Colon (tissue), 2 donors: ENCODE results near the gene MGAM2.
A peak's percentile ranks its signal among the peaks of the same experiment; 100 is the strongest.
"Not testable (repeated sequence)": the region's sequence is repeated elsewhere in the genome, so short reads cannot be mapped to it uniquely, and the experiment has no call there.

Experiments
- FAIRE-seq: peaks from 2 replicates; lab custom pipeline; 2012; peaks lifted over from hg19 to GRCh38; lab: Jason Lieb, UNC
- donor health status: control.
- donor health status: control.

The MGAM2 gene

GRCh38 chr7:142111499-142111898 lies at the start of gene MGAM2:
TSS of gene MGAM2 (plus strand) at chr7:142111718. CDS start at chr7:142116874, 5,156 bp downstream.
- no peak for FAIRE-seq

GRCh38 chr7:142063551-142064442 lies 47.7 kb upstream of the MGAM2 start:
- FAIRE-seq: no peak

GRCh38 chr7:142066536-142066935 lies 45.0 kb upstream of the MGAM2 start:
- FAIRE-seq: no peak

DNA sequence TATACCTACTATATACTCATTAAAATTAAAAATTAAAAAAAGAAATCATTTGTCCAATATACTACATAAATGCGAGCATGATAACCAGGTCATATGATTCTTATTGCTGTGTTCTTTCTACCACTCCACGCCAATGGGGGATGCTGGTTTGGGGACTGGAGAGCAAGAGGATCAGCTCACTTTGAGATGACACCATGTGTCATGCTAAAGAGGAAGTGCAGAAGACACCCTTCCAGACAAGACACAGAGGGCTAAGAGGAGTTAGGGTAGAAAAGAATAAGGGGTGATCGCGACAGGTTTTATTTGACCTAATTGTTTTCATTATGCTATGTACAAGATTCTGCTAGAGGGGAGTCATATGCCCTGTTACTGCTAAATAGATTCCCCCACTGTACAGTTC lies 33.8 kb upstream of the MGAM2 start:
- FAIRE-seq: no peak

GRCh38 chr7:142083605-142084004 lies 27.9 kb upstream of the MGAM2 start:
- FAIRE-seq: no peak

DNA sequence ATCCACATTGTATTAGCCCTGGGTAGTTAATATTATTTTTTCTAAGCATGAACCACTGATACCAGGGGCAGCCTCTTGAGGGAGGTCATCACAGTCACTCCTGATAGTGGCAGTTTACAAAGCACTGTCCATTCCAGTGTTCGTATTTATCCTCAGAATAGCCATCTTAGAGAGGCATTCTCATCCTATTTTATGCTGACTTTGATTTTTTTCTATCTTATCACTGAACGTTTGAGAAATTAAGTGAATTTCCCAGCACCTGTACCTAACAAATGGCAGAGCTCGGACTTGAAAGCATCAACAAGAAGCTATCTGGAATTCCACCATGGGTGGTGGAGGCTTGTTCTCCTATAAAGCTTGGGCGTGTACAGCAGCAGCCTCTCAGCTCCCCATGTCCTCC lies 26.1 kb upstream of the MGAM2 start:
- no peak for FAIRE-seq

GRCh38 chr7:142088022-142088714 lies 23.4 kb upstream of the MGAM2 start:
- no peak for FAIRE-seq

DNA sequence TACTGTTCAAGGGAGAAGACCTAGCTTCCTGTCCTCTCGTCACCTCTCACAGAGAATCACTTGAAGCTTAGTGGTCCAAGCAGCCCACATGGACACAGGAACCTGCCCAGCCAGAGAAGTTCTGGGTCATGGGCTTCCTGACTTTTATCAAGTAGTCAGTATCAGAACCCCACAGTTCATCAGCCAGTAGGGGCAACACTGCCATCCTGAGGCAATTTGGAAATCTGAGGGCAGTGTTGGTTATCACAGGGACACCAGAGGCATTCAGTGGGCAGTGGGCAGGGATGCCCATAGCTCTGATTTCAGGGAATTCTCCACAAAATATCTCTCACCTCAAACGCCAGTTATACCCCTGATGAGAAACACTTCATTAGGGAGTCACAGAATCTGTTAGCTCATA lies 22.5 kb upstream of the MGAM2 start:
- FAIRE-seq: no peak

- FAIRE-seq: no peak
Measured at GRCh38 chr7:142091961-142092360, 19.6 kb upstream of the MGAM2 start.

DNA sequence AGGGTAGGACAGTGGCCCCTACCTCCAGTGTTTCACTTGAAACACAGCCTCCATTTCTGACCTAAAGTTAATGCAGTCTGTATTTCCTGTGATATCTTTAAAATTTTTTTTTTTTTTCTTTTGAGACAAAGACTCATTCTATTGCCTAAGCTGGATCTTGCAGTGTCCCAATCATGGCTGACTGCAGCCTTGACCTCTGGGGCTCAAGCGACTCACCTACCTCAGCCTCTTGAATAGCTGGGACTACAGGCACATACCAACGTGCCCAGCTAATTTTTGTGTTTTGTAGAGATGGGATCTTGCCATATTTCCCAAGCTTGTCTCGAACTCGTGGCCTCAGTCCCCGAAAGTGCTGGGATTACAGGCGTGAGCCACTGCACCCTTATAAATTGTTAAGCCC lies 16.7 kb upstream of the MGAM2 start:
- no peak for FAIRE-seq

- no peak for FAIRE-seq
Measured at GRCh38 chr7:142097571-142097970, 13.9 kb upstream of the MGAM2 start.

DNA sequence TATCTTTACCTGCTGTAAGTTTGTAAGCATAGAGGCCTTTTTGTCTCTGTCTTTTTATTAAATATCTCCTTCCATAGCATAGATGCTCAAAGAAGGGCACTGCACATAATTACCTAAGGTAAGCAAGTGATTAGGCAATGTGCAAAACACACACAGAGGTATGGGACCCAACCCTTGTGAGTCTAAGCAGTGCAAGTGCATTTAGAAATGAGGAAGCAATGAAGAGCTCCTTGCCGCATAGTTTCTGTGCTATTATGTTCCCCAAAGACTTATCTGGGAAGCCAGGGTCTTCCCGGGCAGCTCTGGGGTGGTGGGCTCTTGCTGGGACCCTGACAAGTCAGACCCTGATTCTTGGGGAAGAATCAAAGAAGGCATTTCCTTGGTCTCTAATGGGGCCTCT lies 13.5 kb upstream of the MGAM2 start:
- FAIRE-seq: no peak

- FAIRE-seq: not testable (repeated sequence)
Measured at GRCh38 chr7:142099347-142099746, 12.2 kb upstream of the MGAM2 start.

- no peak for FAIRE-seq
Measured at GRCh38 chr7:142100634-142101033, 10.9 kb upstream of the MGAM2 start.

DNA sequence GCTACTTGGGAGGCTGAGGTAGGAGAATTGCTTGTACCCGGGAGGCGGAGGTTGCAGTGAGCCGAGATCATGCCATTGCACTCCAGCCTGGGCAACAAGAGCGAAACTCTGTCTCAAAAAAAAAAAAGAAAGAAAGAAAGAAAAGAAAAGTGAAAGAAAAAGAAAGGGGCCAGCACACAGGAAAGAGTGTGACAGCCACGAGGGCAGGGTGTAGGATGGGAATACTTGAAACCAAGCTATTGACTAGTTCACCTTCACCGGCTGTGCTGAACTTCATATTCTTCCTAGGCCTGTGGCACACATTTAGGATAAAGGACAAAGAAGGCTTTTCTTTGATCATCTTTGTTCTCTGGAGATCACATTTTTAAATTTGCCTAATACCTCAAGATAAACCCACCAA lies 9.7 kb upstream of the MGAM2 start:
- FAIRE-seq: not testable (repeated sequence)

GRCh38 chr7:142104550-142105527 lies 6.7 kb upstream of the MGAM2 start:
- peak; percentile 68 for FAIRE-seq

- no peak for FAIRE-seq
Measured at GRCh38 chr7:142108728-142109505, 2.6 kb upstream of the MGAM2 start.

- no peak for FAIRE-seq
Measured at GRCh38 chr7:142110098-142110497, 1.4 kb upstream of the MGAM2 start.

GRCh38 chr7:142110638-142111037 lies 880 bp upstream of the MGAM2 start:
- no peak for FAIRE-seq

GRCh38 chr7:142112086-142112485 lies 568 bp downstream of the MGAM2 start:
- no peak for FAIRE-seq

- FAIRE-seq: no peak
Measured at GRCh38 chr7:142114207-142114606, 2.7 kb downstream of the MGAM2 start.
